HEK293 (cell line): Measurements from ENCODE around the gene KLHL25.

Experiments used
- CTCF ChIA-PET: fragments of 350-600 bp; formaldehyde crosslinking; extraction: SDS; loops from one replicate; lab custom pipeline; 2021; ENCODE audit warnings: antibody characterized with exemption; lab: Yijun Ruan, JAX
- POLR2A ChIA-PET: fragments of 300-600 bp; formaldehyde crosslinking; extraction: SDS; loops from one replicate; lab custom pipeline; 2020; ENCODE audit warnings: antibody characterized with exemption, inconsistent platforms; lab: Yijun Ruan, JAX
- H3K27ac ChIP-seq: fragments of 200-500 bp; sonication (Bioruptor generic); 2 replicates; pipeline ENCODE4 v1.5.1; 2014; ENCODE audit warnings: low read depth, low read length, control low read depth, inconsistent platforms; ENCODE audit errors: extremely low read depth
- H3K36me3 ChIP-seq, 2 experiments: fragments of 200-500 bp in 1 of 2; sonication (Bioruptor generic) in 1 of 2; 1 replicate in 1 of 2; 2 replicates in 1 of 2; pipeline ENCODE4 v1.5.1; 2014 to 2017; ENCODE audit warnings: inconsistent platforms in 2 of 2, low read length in 2 of 2; ENCODE audit not compliant: control insufficient read depth in 2 of 2, insufficient read depth in 1 of 2
- H3K4me1 ChIP-seq: fragments of 200-500 bp; sonication (Bioruptor generic); 2 replicates; pipeline ENCODE4 v1.5.1; 2014; ENCODE audit warnings: mild to moderate bottlenecking, low read length, inconsistent platforms; ENCODE audit not compliant: control insufficient read depth, insufficient read depth
- H3K4me3 ChIP-seq: 2 replicates; pipeline ENCODE4 v1.5.1; 2011; ENCODE audit warnings: low read depth, mild to moderate bottlenecking, control low read depth, low read length, moderate library complexity
- H3K9me3 ChIP-seq: fragments of 200-500 bp; sonication (Bioruptor generic); 2 replicates; pipeline ENCODE4 v1.5.1; 2014; ENCODE audit warnings: low read depth, low read length, inconsistent platforms; ENCODE audit not compliant: control insufficient read depth, insufficient read depth
- KLF10 ChIP-seq: fragments of 450-650 bp; IDR thresholded peaks from 2 replicates; pipeline ENCODE4 v1.5.1; 2018; ENCODE audit warnings: missing biosample characterization, mild to moderate bottlenecking, missing genetic modification characterization
- OSR2 ChIP-seq: fragments of 450-650 bp; formaldehyde crosslinking; IDR thresholded peaks from 2 replicates; pipeline ENCODE4 v1.5.1; 2016; ENCODE audit warnings: missing biosample characterization, missing genetic modification characterization
- RBAK ChIP-seq: fragments of 450-650 bp; formaldehyde crosslinking; IDR thresholded peaks from 2 replicates; pipeline ENCODE4 v1.5.1; 2016; ENCODE audit warnings: missing biosample characterization, missing genetic modification characterization
- SP2 ChIP-seq: fragments of 450-650 bp; formaldehyde crosslinking; IDR thresholded peaks from 2 replicates; pipeline ENCODE4 v1.5.1; 2016; ENCODE audit warnings: missing biosample characterization, missing genetic modification characterization
- TRIM28 ChIP-seq: IDR thresholded peaks from 2 replicates; pipeline ENCODE4 v1.6.1; 2011; ENCODE audit warnings: low read length, control low read depth, borderline replicate concordance
- YY2 ChIP-seq: fragments of 450-650 bp; formaldehyde crosslinking; IDR thresholded peaks from 2 replicates; pipeline ENCODE4 v1.5.1; 2016; ENCODE audit warnings: missing biosample characterization, missing genetic modification characterization
- ZBTB48 ChIP-seq: fragments of 450-650 bp; formaldehyde crosslinking; IDR thresholded peaks from 2 replicates; pipeline ENCODE4 v1.5.1; 2016; ENCODE audit warnings: missing biosample characterization, missing genetic modification characterization
- ZBTB8A ChIP-seq: fragments of 450-650 bp; formaldehyde crosslinking; IDR thresholded peaks from 2 replicates; pipeline ENCODE4 v1.5.1; 2016; ENCODE audit warnings: missing biosample characterization, missing genetic modification characterization
- ZNF114 ChIP-seq: fragments of 450-650 bp; formaldehyde crosslinking; IDR thresholded peaks from 2 replicates; pipeline ENCODE4 v1.5.0; 2017; ENCODE audit warnings: missing biosample characterization, missing genetic modification characterization
- ZNF138 ChIP-seq: fragments of 450-650 bp; formaldehyde crosslinking; IDR thresholded peaks from 2 replicates; pipeline ENCODE4 v1.5.1; 2016; ENCODE audit warnings: missing biosample characterization, missing genetic modification characterization, borderline replicate concordance
- ZNF140 ChIP-seq: fragments of 450-650 bp; formaldehyde crosslinking; IDR thresholded peaks from 2 replicates; pipeline ENCODE4 v1.5.1; 2016; ENCODE audit warnings: missing biosample characterization, missing genetic modification characterization
- ZNF280D ChIP-seq: fragments of 450-650 bp; formaldehyde crosslinking; IDR thresholded peaks from 2 replicates; pipeline ENCODE4 v1.5.1; 2016; ENCODE audit warnings: missing biosample characterization, missing genetic modification characterization
- ZNF311 ChIP-seq: fragments of 450-650 bp; formaldehyde crosslinking; IDR thresholded peaks from 2 replicates; pipeline ENCODE4 v1.5.1; 2017; ENCODE audit warnings: missing biosample characterization, missing genetic modification characterization, borderline replicate concordance
- ZNF621 ChIP-seq: fragments of 450-650 bp; formaldehyde crosslinking; IDR thresholded peaks from 2 replicates; pipeline ENCODE4 v1.5.1; 2017; ENCODE audit warnings: missing biosample characterization, missing genetic modification characterization
- ZNF626 ChIP-seq: fragments of 450-650 bp; sonication (Bioruptor Pico); formaldehyde crosslinking; IDR thresholded peaks from 2 replicates; pipeline ENCODE4 v1.5.1; 2018; ENCODE audit warnings: missing biosample characterization, missing genetic modification characterization, inconsistent platforms
- ZNF776 ChIP-seq: fragments of 450-650 bp; formaldehyde crosslinking; IDR thresholded peaks from 2 replicates; pipeline ENCODE4 v1.5.0; 2017; ENCODE audit warnings: missing biosample characterization, missing genetic modification characterization, borderline replicate concordance
- ZNF777 ChIP-seq: fragments of 450-650 bp; formaldehyde crosslinking; IDR thresholded peaks from 2 replicates; pipeline ENCODE4 v1.5.1; 2017; ENCODE audit warnings: missing biosample characterization, missing genetic modification characterization, borderline replicate concordance
- ZSCAN16 ChIP-seq: fragments of 450-650 bp; formaldehyde crosslinking; IDR thresholded peaks from 2 replicates; pipeline ENCODE4 v1.5.1; 2016; ENCODE audit warnings: missing biosample characterization, missing genetic modification characterization
- ZSCAN23 ChIP-seq: fragments of 450-650 bp; formaldehyde crosslinking; IDR thresholded peaks from 2 replicates; pipeline ENCODE4 v1.5.1; 2016; ENCODE audit warnings: missing biosample characterization, missing genetic modification characterization
- ZSCAN30 ChIP-seq: fragments of 450-650 bp; IDR thresholded peaks from 2 replicates; pipeline ENCODE4 v1.5.1; 2018; ENCODE audit warnings: missing biosample characterization, mild to moderate bottlenecking, missing genetic modification characterization, moderate library complexity
- TF ChIP-seq, protein P1 (sequence below): sonication (generic); formaldehyde crosslinking; IDR thresholded peaks from 2 replicates; pipeline ENCODE4 v1.8.1; 2022; ENCODE audit warnings: mild to moderate bottlenecking, moderate library complexity, missing genetic modification reagents
- TF ChIP-seq, protein P2 (sequence below): fragments of 450-650 bp; formaldehyde crosslinking; IDR thresholded peaks from 2 replicates; pipeline ENCODE4 v1.5.1; 2016; ENCODE audit warnings: missing biosample characterization, missing genetic modification characterization
- TF ChIP-seq, protein P3 (sequence below): fragments of 450-650 bp; formaldehyde crosslinking; IDR thresholded peaks from 2 replicates; pipeline ENCODE4 v1.5.1; 2016; ENCODE audit warnings: missing biosample characterization, missing genetic modification characterization, borderline replicate concordance

Gene KLHL25

DNA sequence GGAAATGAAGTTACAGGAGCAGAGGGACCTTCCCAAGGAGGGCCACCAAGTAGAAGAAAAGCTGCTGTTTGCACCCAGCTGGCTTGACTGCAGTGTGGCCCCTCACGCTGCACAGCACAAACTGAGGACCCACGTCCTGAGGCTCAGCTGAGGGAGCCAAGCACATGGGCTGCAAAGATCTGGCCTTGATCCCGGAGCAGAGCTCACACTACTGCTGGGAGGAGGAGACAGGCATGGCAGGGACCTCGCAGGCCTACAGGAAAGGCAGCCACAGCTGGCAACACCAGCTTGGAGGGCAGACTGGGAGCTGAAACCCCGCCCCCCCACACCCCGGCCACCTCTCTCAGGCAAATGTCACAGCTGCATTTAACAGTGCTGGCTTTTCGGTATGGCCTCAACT is 39.7 kb downstream of the KLHL25 start:
- CTCF ChIA-PET: interaction anchor here (0.6 kb wide), 1 partner anchor 30 kb away, joined by 3 read pairs; no protein-coding TSS in a partner anchor
- POLR2A ChIA-PET: interaction anchor here (1.0 kb wide), 1 partner anchor 39 kb away, joined by 3 read pairs; no protein-coding TSS in a partner anchor
- Histone ChIP-seq H3K4me1 (no peaks in the 10 kb centered on the region), H3K36me3 (peaks cover 0 to 19% of the 10 kb centered on the region in 2 experiments; a peak in 1 of 3 replicates), H3K9me3 (no peaks in the 10 kb centered on the region), H3K27ac (no peak overlapping the region), H3K4me3 (no peak overlapping the region)
- TF ChIP-seq ZNF621 (tag by site-specific recombination) (no peak), OSR2 (no peak), ZSCAN23 (tag by site-specific recombination) (no peak), YY2 (tag by site-specific recombination) (no peak), RBAK (tag by site-specific recombination) (no peak), SP2 (tag by site-specific recombination) (no peak), ZNF114 (tag by site-specific recombination) (no peak), ZNF777 (tag by site-specific recombination) (no peak), ZNF776 (tag by site-specific recombination) (no peak), ZSCAN30 (tag by site-specific recombination) (no peak), TRIM28 (no peak)
- TF ChIP-seq, protein P1, sequence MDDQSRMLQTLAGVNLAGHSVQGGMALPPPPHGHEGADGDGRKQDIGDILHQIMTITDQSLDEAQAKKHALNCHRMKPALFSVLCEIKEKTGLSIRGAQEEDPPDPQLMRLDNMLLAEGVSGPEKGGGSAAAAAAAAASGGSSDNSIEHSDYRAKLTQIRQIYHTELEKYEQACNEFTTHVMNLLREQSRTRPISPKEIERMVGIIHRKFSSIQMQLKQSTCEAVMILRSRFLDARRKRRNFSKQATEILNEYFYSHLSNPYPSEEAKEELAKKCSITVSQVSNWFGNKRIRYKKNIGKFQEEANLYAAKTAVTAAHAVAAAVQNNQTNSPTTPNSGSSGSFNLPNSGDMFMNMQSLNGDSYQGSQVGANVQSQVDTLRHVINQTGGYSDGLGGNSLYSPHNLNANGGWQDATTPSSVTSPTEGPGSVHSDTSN (CRISPR knock-in tag): no peak

DNA sequence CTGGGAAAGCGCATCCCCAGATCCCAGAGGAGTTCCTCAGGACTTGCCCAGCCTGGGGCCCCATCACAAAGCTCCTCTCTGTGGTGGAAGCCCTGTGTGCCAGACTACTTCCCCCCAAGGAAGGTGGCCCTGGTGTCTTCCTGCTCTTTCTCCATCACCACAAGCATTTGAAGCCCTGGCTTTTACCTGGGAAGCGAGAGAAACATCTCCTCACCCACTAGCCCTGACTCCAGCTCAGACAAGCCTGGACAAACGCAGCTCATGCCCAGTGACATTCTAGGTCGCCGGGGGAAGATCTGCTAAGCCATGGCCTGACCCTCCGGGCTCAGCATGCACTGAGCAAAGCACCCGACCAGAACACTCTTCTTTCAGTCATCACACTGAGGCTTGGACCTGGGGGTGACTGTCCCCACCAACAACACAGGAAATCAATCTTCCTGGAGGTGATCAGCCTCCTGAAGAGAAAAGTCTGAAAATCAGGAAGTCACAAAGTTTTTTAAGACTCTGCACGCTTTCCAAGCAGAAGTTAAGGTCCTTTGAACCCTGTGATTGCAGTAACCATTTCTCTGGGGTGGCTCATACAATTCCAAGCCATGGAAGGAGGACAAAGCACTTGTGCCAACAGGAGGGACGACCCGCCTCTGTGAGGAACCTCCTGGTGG is 40.8 kb downstream of the KLHL25 start:
- Histone ChIP-seq H3K4me1 (no peaks in the 10 kb centered on the region), H3K4me3 (no peak overlapping the region), H3K36me3 (peaks cover 0 to 15% of the 10 kb centered on the region in 2 experiments; a peak in 1 of 3 replicates), H3K9me3 (no peaks in the 10 kb centered on the region), H3K27ac (no peak overlapping the region)
- ChIA-PET CTCF (no interaction called here), POLR2A (no interaction called here)
- TF ChIP-seq ZNF280D (no peak), ZNF138 (tag by site-specific recombination) (no peak), TRIM28 (no peak), ZNF311 (tag by site-specific recombination) (no peak), KLF10 (tag by site-specific recombination) (no peak), ZBTB48 (tag by site-specific recombination) (no peak), ZBTB8A (tag by site-specific recombination) (no peak), ZNF776 (tag by site-specific recombination) (no peak), ZNF140 (tag by site-specific recombination) (no peak), ZNF626 (tag by site-specific recombination) (no peak), ZSCAN16 (no peak)
- TF ChIP-seq, protein P2, sequence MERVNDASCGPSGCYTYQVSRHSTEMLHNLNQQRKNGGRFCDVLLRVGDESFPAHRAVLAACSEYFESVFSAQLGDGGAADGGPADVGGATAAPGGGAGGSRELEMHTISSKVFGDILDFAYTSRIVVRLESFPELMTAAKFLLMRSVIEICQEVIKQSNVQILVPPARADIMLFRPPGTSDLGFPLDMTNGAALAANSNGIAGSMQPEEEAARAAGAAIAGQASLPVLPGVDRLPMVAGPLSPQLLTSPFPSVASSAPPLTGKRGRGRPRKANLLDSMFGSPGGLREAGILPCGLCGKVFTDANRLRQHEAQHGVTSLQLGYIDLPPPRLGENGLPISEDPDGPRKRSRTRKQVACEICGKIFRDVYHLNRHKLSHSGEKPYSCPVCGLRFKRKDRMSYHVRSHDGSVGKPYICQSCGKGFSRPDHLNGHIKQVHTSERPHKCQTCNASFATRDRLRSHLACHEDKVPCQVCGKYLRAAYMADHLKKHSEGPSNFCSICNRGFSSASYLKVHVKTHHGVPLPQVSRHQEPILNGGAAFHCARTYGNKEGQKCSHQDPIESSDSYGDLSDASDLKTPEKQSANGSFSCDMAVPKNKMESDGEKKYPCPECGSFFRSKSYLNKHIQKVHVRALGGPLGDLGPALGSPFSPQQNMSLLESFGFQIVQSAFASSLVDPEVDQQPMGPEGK (tag by site-specific recombination): no peak
- TF ChIP-seq, protein P3, sequence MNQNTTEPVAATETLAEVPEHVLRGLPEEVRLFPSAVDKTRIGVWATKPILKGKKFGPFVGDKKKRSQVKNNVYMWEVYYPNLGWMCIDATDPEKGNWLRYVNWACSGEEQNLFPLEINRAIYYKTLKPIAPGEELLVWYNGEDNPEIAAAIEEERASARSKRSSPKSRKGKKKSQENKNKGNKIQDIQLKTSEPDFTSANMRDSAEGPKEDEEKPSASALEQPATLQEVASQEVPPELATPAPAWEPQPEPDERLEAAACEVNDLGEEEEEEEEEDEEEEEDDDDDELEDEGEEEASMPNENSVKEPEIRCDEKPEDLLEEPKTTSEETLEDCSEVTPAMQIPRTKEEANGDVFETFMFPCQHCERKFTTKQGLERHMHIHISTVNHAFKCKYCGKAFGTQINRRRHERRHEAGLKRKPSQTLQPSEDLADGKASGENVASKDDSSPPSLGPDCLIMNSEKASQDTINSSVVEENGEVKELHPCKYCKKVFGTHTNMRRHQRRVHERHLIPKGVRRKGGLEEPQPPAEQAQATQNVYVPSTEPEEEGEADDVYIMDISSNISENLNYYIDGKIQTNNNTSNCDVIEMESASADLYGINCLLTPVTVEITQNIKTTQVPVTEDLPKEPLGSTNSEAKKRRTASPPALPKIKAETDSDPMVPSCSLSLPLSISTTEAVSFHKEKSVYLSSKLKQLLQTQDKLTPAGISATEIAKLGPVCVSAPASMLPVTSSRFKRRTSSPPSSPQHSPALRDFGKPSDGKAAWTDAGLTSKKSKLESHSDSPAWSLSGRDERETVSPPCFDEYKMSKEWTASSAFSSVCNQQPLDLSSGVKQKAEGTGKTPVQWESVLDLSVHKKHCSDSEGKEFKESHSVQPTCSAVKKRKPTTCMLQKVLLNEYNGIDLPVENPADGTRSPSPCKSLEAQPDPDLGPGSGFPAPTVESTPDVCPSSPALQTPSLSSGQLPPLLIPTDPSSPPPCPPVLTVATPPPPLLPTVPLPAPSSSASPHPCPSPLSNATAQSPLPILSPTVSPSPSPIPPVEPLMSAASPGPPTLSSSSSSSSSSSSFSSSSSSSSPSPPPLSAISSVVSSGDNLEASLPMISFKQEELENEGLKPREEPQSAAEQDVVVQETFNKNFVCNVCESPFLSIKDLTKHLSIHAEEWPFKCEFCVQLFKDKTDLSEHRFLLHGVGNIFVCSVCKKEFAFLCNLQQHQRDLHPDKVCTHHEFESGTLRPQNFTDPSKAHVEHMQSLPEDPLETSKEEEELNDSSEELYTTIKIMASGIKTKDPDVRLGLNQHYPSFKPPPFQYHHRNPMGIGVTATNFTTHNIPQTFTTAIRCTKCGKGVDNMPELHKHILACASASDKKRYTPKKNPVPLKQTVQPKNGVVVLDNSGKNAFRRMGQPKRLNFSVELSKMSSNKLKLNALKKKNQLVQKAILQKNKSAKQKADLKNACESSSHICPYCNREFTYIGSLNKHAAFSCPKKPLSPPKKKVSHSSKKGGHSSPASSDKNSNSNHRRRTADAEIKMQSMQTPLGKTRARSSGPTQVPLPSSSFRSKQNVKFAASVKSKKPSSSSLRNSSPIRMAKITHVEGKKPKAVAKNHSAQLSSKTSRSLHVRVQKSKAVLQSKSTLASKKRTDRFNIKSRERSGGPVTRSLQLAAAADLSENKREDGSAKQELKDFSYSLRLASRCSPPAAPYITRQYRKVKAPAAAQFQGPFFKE: no peak
